HEK293 (cell line): Measurements from ENCODE around the gene NLGN1.

Experiments used
- CTCF ChIA-PET: fragments of 350-600 bp; formaldehyde crosslinking; extraction: SDS; loops from one replicate; lab custom pipeline; 2021; ENCODE audit warnings: antibody characterized with exemption; lab: Yijun Ruan, JAX
- POLR2A ChIA-PET: fragments of 300-600 bp; formaldehyde crosslinking; extraction: SDS; loops from one replicate; lab custom pipeline; 2020; ENCODE audit warnings: antibody characterized with exemption, inconsistent platforms; lab: Yijun Ruan, JAX
- H3K27ac ChIP-seq: fragments of 200-500 bp; sonication (Bioruptor generic); 2 replicates; pipeline ENCODE4 v1.5.1; 2014; ENCODE audit warnings: low read depth, low read length, control low read depth, inconsistent platforms; ENCODE audit errors: extremely low read depth
- H3K36me3 ChIP-seq, 2 experiments: fragments of 200-500 bp in 1 of 2; sonication (Bioruptor generic) in 1 of 2; 1 replicate in 1 of 2; 2 replicates in 1 of 2; pipeline ENCODE4 v1.5.1; 2014 to 2017; ENCODE audit warnings: inconsistent platforms in 2 of 2, low read length in 2 of 2; ENCODE audit not compliant: control insufficient read depth in 2 of 2, insufficient read depth in 1 of 2
- H3K4me1 ChIP-seq: fragments of 200-500 bp; sonication (Bioruptor generic); 2 replicates; pipeline ENCODE4 v1.5.1; 2014; ENCODE audit warnings: mild to moderate bottlenecking, low read length, inconsistent platforms; ENCODE audit not compliant: control insufficient read depth, insufficient read depth
- H3K4me3 ChIP-seq: 2 replicates; pipeline ENCODE4 v1.5.1; 2011; ENCODE audit warnings: low read depth, mild to moderate bottlenecking, control low read depth, low read length, moderate library complexity
- H3K9me3 ChIP-seq: fragments of 200-500 bp; sonication (Bioruptor generic); 2 replicates; pipeline ENCODE4 v1.5.1; 2014; ENCODE audit warnings: low read depth, low read length, inconsistent platforms; ENCODE audit not compliant: control insufficient read depth, insufficient read depth
- KLF16 ChIP-seq: fragments of 450-650 bp; formaldehyde crosslinking; IDR thresholded peaks from 2 replicates; pipeline ENCODE4 v1.5.1; 2017; ENCODE audit warnings: missing biosample characterization, missing genetic modification characterization
- KLF7 ChIP-seq: fragments of 450-650 bp; formaldehyde crosslinking; IDR thresholded peaks from 2 replicates; pipeline ENCODE4 v1.5.1; 2016; ENCODE audit warnings: missing biosample characterization, missing genetic modification characterization, borderline replicate concordance
- ZNF114 ChIP-seq: fragments of 450-650 bp; formaldehyde crosslinking; IDR thresholded peaks from 2 replicates; pipeline ENCODE4 v1.5.0; 2017; ENCODE audit warnings: missing biosample characterization, missing genetic modification characterization
- ZNF146 ChIP-seq: fragments of 450-650 bp; formaldehyde crosslinking; IDR thresholded peaks from 2 replicates; pipeline ENCODE4 v1.5.1; 2016; ENCODE audit warnings: missing biosample characterization, missing genetic modification characterization
- ZNF24 ChIP-seq: fragments of 450-650 bp; formaldehyde crosslinking; IDR thresholded peaks from 2 replicates; pipeline ENCODE4 v1.5.1; 2016; ENCODE audit warnings: missing biosample characterization, missing genetic modification characterization
- ZNF274 ChIP-seq, 2 experiments: fragments of 200-500 bp in 1 of 2; fragments of 450-650 bp in 1 of 2; sonication (Bioruptor generic) in 1 of 2; formaldehyde crosslinking in 1 of 2; IDR thresholded peaks; 2 replicates each; pipeline versions ENCODE4 v1.5.1 to v1.6.1; 2014 to 2016; ENCODE audit warnings: borderline replicate concordance in 1 of 2, inconsistent platforms in 1 of 2, low read length in 1 of 2, missing biosample characterization in 1 of 2, missing genetic modification characterization in 1 of 2
- ZNF514 ChIP-seq: fragments of 450-650 bp; formaldehyde crosslinking; IDR thresholded peaks from 2 replicates; pipeline ENCODE4 v1.5.1; 2016; ENCODE audit warnings: missing biosample characterization, missing genetic modification characterization
- ZNF558 ChIP-seq: fragments of 450-650 bp; formaldehyde crosslinking; IDR thresholded peaks from 2 replicates; pipeline ENCODE4 v1.5.1; 2016; ENCODE audit warnings: missing biosample characterization, missing genetic modification characterization
- ZNF600 ChIP-seq: fragments of 450-650 bp; formaldehyde crosslinking; IDR thresholded peaks from 2 replicates; pipeline ENCODE4 v1.5.1; 2016; ENCODE audit warnings: missing biosample characterization, missing genetic modification characterization
- ZNF621 ChIP-seq: fragments of 450-650 bp; formaldehyde crosslinking; IDR thresholded peaks from 2 replicates; pipeline ENCODE4 v1.5.1; 2017; ENCODE audit warnings: missing biosample characterization, missing genetic modification characterization
- ZNF629 ChIP-seq: fragments of 450-650 bp; formaldehyde crosslinking; IDR thresholded peaks from 2 replicates; pipeline ENCODE4 v1.5.1; 2017; ENCODE audit warnings: missing biosample characterization, missing genetic modification characterization
- ZNF777 ChIP-seq: fragments of 450-650 bp; formaldehyde crosslinking; IDR thresholded peaks from 2 replicates; pipeline ENCODE4 v1.5.1; 2017; ENCODE audit warnings: missing biosample characterization, missing genetic modification characterization, borderline replicate concordance
- ZXDB ChIP-seq: fragments of 450-650 bp; formaldehyde crosslinking; IDR thresholded peaks from 2 replicates; pipeline ENCODE4 v1.5.1; 2016; ENCODE audit warnings: missing biosample characterization, missing genetic modification characterization
- TF ChIP-seq, protein P1 (sequence below): fragments of 450-650 bp; formaldehyde crosslinking; IDR thresholded peaks from 2 replicates; pipeline ENCODE4 v1.5.1; 2016; ENCODE audit warnings: missing biosample characterization, missing genetic modification characterization
- TF ChIP-seq, protein P2 (sequence below): fragments of 450-650 bp; IDR thresholded peaks from 2 replicates; pipeline ENCODE4 v1.5.1; 2018; ENCODE audit warnings: missing biosample characterization, mild to moderate bottlenecking, missing genetic modification characterization
- TF ChIP-seq, protein P3 (sequence below): fragments of 450-650 bp; formaldehyde crosslinking; IDR thresholded peaks from 2 replicates; pipeline ENCODE4 v1.5.1; 2016; ENCODE audit warnings: missing biosample characterization, missing genetic modification characterization, borderline replicate concordance
- TF ChIP-seq, protein P4 (sequence below): fragments of 450-650 bp; formaldehyde crosslinking; IDR thresholded peaks from 2 replicates; pipeline ENCODE4 v1.5.1; 2016; ENCODE audit warnings: missing biosample characterization, missing genetic modification characterization
- TF ChIP-seq, protein P5 (sequence below): fragments of 450-650 bp; formaldehyde crosslinking; IDR thresholded peaks from 2 replicates; pipeline ENCODE4 v1.5.1; 2016; ENCODE audit warnings: missing biosample characterization, missing genetic modification characterization
- TF ChIP-seq, protein P6 (sequence below): fragments of 450-650 bp; formaldehyde crosslinking; IDR thresholded peaks from 2 replicates; pipeline ENCODE4 v1.5.1; 2016; ENCODE audit warnings: missing biosample characterization, missing genetic modification characterization
- TF ChIP-seq, protein P7 (sequence below): fragments of 450-650 bp; formaldehyde crosslinking; IDR thresholded peaks from 2 replicates; pipeline ENCODE4 v1.5.1; 2017; ENCODE audit warnings: missing biosample characterization, missing genetic modification characterization

The NLGN1 gene

DNA sequence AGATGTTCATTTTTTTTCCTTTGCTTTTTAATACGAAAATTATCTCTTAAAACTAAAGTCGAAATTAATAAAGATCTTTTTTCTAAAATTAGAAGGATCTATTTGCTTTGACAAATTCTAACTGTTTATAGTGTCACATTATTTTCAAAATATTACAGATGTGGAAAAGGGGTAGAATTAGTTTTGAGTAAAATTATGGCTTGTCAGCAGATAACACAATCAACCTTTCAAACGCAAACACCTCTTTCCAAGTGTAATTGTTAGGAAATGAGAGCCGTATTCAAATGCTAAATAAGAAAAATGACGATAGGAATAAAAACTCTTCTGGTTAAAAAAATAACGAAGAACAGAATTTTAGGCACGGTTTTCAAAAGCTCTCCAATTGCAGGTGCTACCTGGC lies 704.7 kb downstream of the NLGN1 start:
- Histone ChIP-seq H3K4me1 (no peaks in the 10 kb centered on the region), H3K9me3 (no peaks in the 10 kb centered on the region), H3K4me3 (no peak overlapping the region), H3K36me3 (no peaks in the 10 kb centered on the region), H3K27ac (no peak overlapping the region)
- ChIA-PET POLR2A (no interaction called here), CTCF (no interaction called here)
- TF ChIP-seq, protein P1, sequence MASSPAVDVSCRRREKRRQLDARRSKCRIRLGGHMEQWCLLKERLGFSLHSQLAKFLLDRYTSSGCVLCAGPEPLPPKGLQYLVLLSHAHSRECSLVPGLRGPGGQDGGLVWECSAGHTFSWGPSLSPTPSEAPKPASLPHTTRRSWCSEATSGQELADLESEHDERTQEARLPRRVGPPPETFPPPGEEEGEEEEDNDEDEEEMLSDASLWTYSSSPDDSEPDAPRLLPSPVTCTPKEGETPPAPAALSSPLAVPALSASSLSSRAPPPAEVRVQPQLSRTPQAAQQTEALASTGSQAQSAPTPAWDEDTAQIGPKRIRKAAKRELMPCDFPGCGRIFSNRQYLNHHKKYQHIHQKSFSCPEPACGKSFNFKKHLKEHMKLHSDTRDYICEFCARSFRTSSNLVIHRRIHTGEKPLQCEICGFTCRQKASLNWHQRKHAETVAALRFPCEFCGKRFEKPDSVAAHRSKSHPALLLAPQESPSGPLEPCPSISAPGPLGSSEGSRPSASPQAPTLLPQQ (tag by site-specific recombination): no peak
- TF ChIP-seq ZNF514 (tag by site-specific recombination) (no peak), KLF7 (tag by site-specific recombination) (no peak), ZNF621 (tag by site-specific recombination) (no peak), ZNF600 (tag by site-specific recombination) (no peak), ZNF114 (tag by site-specific recombination) (no peak), ZNF24 (tag by site-specific recombination) (no peak), ZNF777 (tag by site-specific recombination) (no peak), ZNF629 (tag by site-specific recombination) (no peak), KLF16 (no peak), ZNF146 (tag by site-specific recombination) (no peak), ZNF274 (IDR thresholded peaks at IDR 0.05; ENCODE audit: low read length) (no peak), ZNF274 (tag by site-specific recombination; IDR thresholded peaks at IDR 0.05; ENCODE audit: borderline replicate concordance) (no peak), ZNF558 (no peak), ZXDB (tag by site-specific recombination) (no peak)
- TF ChIP-seq, protein P2, sequence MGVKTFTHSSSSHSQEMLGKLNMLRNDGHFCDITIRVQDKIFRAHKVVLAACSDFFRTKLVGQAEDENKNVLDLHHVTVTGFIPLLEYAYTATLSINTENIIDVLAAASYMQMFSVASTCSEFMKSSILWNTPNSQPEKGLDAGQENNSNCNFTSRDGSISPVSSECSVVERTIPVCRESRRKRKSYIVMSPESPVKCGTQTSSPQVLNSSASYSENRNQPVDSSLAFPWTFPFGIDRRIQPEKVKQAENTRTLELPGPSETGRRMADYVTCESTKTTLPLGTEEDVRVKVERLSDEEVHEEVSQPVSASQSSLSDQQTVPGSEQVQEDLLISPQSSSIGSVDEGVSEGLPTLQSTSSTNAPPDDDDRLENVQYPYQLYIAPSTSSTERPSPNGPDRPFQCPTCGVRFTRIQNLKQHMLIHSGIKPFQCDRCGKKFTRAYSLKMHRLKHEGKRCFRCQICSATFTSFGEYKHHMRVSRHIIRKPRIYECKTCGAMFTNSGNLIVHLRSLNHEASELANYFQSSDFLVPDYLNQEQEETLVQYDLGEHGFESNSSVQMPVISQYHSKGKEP: no peak
- TF ChIP-seq, protein P3, sequence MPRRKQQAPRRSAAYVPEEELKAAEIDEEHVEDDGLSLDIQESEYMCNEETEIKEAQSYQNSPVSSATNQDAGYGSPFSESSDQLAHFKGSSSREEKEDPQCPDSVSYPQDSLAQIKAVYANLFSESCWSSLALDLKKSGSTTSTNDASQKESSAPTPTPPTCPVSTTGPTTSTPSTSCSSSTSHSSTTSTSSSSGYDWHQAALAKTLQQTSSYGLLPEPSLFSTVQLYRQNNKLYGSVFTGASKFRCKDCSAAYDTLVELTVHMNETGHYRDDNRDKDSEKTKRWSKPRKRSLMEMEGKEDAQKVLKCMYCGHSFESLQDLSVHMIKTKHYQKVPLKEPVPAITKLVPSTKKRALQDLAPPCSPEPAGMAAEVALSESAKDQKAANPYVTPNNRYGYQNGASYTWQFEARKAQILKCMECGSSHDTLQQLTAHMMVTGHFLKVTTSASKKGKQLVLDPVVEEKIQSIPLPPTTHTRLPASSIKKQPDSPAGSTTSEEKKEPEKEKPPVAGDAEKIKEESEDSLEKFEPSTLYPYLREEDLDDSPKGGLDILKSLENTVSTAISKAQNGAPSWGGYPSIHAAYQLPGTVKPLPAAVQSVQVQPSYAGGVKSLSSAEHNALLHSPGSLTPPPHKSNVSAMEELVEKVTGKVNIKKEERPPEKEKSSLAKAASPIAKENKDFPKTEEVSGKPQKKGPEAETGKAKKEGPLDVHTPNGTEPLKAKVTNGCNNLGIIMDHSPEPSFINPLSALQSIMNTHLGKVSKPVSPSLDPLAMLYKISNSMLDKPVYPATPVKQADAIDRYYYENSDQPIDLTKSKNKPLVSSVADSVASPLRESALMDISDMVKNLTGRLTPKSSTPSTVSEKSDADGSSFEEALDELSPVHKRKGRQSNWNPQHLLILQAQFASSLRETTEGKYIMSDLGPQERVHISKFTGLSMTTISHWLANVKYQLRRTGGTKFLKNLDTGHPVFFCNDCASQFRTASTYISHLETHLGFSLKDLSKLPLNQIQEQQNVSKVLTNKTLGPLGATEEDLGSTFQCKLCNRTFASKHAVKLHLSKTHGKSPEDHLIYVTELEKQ (tag by site-specific recombination): no peak
- TF ChIP-seq, protein P4, sequence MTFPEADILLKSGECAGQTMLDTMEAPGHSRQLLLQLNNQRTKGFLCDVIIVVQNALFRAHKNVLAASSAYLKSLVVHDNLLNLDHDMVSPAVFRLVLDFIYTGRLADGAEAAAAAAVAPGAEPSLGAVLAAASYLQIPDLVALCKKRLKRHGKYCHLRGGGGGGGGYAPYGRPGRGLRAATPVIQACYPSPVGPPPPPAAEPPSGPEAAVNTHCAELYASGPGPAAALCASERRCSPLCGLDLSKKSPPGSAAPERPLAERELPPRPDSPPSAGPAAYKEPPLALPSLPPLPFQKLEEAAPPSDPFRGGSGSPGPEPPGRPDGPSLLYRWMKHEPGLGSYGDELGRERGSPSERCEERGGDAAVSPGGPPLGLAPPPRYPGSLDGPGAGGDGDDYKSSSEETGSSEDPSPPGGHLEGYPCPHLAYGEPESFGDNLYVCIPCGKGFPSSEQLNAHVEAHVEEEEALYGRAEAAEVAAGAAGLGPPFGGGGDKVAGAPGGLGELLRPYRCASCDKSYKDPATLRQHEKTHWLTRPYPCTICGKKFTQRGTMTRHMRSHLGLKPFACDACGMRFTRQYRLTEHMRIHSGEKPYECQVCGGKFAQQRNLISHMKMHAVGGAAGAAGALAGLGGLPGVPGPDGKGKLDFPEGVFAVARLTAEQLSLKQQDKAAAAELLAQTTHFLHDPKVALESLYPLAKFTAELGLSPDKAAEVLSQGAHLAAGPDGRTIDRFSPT (tag by site-specific recombination): no peak
- TF ChIP-seq, protein P5, sequence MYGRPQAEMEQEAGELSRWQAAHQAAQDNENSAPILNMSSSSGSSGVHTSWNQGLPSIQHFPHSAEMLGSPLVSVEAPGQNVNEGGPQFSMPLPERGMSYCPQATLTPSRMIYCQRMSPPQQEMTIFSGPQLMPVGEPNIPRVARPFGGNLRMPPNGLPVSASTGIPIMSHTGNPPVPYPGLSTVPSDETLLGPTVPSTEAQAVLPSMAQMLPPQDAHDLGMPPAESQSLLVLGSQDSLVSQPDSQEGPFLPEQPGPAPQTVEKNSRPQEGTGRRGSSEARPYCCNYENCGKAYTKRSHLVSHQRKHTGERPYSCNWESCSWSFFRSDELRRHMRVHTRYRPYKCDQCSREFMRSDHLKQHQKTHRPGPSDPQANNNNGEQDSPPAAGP: no peak
- TF ChIP-seq, protein P6, sequence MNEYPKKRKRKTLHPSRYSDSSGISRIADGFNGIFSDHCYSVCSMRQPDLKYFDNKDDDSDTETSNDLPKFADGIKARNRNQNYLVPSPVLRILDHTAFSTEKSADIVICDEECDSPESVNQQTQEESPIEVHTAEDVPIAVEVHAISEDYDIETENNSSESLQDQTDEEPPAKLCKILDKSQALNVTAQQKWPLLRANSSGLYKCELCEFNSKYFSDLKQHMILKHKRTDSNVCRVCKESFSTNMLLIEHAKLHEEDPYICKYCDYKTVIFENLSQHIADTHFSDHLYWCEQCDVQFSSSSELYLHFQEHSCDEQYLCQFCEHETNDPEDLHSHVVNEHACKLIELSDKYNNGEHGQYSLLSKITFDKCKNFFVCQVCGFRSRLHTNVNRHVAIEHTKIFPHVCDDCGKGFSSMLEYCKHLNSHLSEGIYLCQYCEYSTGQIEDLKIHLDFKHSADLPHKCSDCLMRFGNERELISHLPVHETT (tag by site-specific recombination): no peak
- TF ChIP-seq, protein P7, sequence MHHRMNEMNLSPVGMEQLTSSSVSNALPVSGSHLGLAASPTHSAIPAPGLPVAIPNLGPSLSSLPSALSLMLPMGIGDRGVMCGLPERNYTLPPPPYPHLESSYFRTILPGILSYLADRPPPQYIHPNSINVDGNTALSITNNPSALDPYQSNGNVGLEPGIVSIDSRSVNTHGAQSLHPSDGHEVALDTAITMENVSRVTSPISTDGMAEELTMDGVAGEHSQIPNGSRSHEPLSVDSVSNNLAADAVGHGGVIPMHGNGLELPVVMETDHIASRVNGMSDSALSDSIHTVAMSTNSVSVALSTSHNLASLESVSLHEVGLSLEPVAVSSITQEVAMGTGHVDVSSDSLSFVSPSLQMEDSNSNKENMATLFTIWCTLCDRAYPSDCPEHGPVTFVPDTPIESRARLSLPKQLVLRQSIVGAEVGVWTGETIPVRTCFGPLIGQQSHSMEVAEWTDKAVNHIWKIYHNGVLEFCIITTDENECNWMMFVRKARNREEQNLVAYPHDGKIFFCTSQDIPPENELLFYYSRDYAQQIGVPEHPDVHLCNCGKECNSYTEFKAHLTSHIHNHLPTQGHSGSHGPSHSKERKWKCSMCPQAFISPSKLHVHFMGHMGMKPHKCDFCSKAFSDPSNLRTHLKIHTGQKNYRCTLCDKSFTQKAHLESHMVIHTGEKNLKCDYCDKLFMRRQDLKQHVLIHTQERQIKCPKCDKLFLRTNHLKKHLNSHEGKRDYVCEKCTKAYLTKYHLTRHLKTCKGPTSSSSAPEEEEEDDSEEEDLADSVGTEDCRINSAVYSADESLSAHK (tag by site-specific recombination): no peak
